Choroid plexus epithelial cell (primary cell): ENCODE measurements around the gene CASR.

Experiments
- DNase-seq: peaks from one replicate; pipeline ENCODE4 v3.0.0-alpha.2; 2010; ENCODE audit warnings: low read depth
- H3K4me3 ChIP-seq: 2 replicates; pipeline ENCODE4 v1.5.1; 2011; ENCODE audit warnings: low read depth, mild to moderate bottlenecking, control low read depth, low read length, moderate library complexity
- TF ChIP-seq, protein P1 (sequence below): conservative IDR thresholded peaks from 2 replicates; pipeline ENCODE4 v1.5.1; 2011; ENCODE audit warnings: low read depth, mild to moderate bottlenecking, control low read depth, inconsistent platforms, low read length, moderate library complexity

CASR gene

DNA sequence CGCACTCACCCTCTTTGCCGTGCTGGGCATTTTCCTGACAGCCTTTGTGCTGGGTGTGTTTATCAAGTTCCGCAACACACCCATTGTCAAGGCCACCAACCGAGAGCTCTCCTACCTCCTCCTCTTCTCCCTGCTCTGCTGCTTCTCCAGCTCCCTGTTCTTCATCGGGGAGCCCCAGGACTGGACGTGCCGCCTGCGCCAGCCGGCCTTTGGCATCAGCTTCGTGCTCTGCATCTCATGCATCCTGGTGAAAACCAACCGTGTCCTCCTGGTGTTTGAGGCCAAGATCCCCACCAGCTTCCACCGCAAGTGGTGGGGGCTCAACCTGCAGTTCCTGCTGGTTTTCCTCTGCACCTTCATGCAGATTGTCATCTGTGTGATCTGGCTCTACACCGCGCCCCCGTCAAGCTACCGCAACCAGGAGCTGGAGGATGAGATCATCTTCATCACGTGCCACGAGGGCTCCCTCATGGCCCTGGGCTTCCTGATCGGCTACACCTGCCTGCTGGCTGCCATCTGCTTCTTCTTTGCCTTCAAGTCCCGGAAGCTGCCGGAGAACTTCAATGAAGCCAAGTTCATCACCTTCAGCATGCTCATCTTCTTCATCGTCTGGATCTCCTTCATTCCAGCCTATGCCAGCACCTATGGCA lies 100.5 kb downstream of the CASR start:
- no peak overlapping the region for H3K4me3 ChIP-seq
- TF ChIP-seq, protein P1, sequence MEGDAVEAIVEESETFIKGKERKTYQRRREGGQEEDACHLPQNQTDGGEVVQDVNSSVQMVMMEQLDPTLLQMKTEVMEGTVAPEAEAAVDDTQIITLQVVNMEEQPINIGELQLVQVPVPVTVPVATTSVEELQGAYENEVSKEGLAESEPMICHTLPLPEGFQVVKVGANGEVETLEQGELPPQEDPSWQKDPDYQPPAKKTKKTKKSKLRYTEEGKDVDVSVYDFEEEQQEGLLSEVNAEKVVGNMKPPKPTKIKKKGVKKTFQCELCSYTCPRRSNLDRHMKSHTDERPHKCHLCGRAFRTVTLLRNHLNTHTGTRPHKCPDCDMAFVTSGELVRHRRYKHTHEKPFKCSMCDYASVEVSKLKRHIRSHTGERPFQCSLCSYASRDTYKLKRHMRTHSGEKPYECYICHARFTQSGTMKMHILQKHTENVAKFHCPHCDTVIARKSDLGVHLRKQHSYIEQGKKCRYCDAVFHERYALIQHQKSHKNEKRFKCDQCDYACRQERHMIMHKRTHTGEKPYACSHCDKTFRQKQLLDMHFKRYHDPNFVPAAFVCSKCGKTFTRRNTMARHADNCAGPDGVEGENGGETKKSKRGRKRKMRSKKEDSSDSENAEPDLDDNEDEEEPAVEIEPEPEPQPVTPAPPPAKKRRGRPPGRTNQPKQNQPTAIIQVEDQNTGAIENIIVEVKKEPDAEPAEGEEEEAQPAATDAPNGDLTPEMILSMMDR = no peak
- DNase-seq = no peak

DNA sequence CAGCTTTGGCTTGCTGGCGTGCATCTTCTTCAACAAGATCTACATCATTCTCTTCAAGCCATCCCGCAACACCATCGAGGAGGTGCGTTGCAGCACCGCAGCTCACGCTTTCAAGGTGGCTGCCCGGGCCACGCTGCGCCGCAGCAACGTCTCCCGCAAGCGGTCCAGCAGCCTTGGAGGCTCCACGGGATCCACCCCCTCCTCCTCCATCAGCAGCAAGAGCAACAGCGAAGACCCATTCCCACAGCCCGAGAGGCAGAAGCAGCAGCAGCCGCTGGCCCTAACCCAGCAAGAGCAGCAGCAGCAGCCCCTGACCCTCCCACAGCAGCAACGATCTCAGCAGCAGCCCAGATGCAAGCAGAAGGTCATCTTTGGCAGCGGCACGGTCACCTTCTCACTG lies 101.0 kb downstream of the CASR start:
- TF ChIP-seq, protein P1 = no peak
- no peak for DNase-seq
- no peak overlapping the region for H3K4me3 ChIP-seq

DNA sequence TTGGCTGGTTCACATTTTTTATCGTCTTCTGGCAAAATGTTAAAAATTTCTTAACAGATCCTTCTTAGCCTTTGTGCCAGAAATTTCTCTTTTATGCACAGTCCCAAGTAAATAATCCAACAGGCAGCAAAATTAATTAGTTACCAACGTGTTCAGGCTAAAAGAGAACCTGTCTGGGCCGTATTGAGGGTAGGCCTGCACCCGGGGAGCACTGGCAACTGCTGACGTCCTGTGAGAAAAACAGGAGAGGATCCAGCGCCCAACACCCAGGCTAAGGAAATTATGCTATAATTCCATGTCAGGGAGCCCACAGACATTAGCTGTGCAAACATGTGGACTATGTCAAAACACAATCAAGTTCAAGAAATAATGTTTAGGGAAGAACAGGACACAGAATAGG lies 110.9 kb downstream of the CASR start:
- no peak overlapping the region for H3K4me3 ChIP-seq
- TF ChIP-seq, protein P1 = no peak
- DNase-seq = no peak

DNA sequence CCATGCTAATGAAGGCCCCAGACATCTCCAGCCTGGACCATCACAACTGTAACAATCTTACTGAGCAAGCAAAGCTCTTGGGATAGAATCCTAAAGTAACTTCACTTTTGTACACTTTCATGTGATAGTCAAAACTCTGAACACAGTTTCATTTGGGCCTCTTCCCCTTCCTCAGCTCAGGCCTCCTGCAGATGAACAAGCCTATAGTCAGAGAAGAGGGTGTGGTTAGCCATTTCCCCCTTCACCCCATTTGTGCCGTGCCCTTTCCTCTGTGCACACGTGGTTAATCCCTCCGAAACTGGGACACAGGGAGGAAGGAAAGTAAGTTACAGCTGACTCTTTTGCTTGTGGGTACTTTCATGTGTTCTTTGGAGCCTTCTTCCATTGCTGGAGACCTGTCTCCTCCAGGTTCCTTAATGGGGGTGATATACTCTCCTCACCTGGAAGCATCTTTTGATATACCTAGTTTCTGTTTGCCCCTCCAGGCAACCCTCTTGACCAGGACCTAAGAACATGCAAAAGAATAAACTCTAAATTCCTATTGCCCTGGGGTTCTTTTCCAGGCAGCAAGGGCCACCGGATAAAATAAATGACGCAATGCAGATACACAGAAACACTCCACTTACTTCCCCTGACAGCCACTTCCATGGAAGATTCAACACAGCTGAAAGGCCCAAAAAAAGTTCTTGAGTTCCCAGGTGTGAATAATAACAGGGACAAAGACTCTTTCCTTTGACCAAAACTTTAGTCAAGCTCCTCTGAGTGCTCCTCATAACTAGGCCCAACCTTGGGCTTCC lies 112.0 kb downstream of the CASR start:
- no peak for DNase-seq
- no peak overlapping the region for H3K4me3 ChIP-seq
- TF ChIP-seq, protein P1 = no peak

DNA sequence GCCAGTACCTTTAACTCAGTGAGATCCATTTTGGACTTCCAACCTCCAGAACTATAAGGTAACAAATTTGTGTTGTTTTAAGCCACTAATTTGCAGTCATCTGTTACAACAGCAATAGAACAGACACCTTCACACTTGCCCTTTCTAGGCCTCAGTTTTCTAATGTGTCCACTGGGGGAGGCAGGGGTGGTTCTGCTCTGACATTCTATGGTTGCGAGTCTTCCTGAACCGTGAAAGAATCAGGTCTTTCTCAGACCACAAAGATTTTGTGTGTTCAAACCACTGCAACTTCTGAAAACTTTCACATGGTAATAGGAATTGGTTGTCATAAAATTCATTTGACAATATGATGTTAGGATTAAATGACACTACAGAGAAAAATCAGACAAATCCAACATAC lies 114.8 kb downstream of the CASR start:
- DNase-seq = no peak
- no peak overlapping the region for H3K4me3 ChIP-seq
- TF ChIP-seq, protein P1 = no peak

DNA sequence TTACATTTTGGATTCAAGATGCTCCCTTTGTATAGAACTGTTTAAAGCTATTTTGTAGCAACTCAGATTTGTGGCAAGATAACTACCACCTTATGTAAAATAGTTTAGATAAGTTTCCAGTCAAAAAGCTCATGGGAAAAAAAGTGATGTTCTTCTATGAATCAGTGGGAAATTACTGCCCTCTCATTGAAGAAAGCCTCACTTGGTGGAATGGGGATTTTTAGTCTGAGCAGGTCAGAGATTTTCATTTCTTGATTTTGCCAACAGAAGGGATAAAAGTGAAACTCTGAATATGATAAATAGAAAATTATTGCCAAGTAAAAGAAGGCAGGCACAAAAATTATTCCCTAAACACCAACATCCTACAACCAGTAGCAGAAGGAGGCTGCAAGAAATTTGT lies 115.7 kb downstream of the CASR start:
- no peak for DNase-seq
- H3K4me3 ChIP-seq = no peak overlapping the region
- TF ChIP-seq, protein P1 = no peak
